ENCODE measurements around the gene PDF.

The PDF gene

GRCh38 chr16:69277413-69277812 is 53.0 kb downstream of the PDF start:
- DNase-seq (ENCODE audit: low read depth in 2 of 2): no peak
